ENCODE measurements around the gene FBXO33. TPM values are rescaled to one million over a fixed set of nuclear protein-coding genes. Genes with fewer than 3 reads are reported as not detected.

The FBXO33 gene
- total RNA-seq, 2 donors from 2014 or later, result 47.8 to 59.1 TPM

- no peak for ATAC-seq
Measured at GRCh38 chr14:39422243-39422642, 10.0 kb downstream of the FBXO33 start.

GRCh38 chr14:39419272-39419671, 13.0 kb downstream of the FBXO33 start:
- peaks cover 8% of the 10 kb centered on the region for H3K36me3 Mint-ChIP-seq (ENCODE audit: low read depth)
- H3K4me1 Mint-ChIP-seq, result peaks cover 24% of the 10 kb centered on the region

More at GRCh38 chr14:39422243-39422642, 10.0 kb downstream of the FBXO33 start:
- H3K9me3 ChIP-seq (ENCODE audit: control insufficient read depth, low read length, poor library complexity, severe bottlenecking), result no peaks in the 10 kb centered on the region
- H3K27ac Mint-ChIP-seq, result peak overlapping the region; percentile 60
- H3K4me3 Mint-ChIP-seq, result peak overlapping the region; percentile 62
- peaks cover 6% of the 10 kb centered on the region for H3K36me3 Mint-ChIP-seq (ENCODE audit: low read depth)
- peaks cover 36% of the 10 kb centered on the region for H3K4me1 Mint-ChIP-seq
- H3K27me3 Mint-ChIP-seq, result no peaks in the 10 kb centered on the region
- DNase-seq, result no peak

DNA sequence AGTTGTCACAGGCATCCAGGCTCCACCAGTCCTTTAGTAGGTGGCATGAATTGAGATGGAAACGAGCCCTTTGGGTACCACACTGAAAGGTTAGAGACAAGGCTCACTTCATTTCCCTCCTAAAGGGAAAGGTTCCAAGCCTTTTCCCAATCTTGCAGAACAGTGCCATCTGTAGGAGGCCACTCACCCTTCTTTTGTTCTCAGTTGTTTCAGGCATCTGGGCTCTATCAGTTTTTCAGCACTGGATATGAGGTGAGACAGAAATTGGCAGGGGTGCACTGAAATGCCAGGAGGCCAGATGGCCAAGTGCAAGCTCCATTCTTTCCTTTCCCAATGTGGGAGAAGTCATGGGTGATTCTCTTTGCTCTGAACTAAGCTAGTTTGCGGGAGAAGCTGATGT, 15.2 kb downstream of the FBXO33 start:
- H3K4me1 Mint-ChIP-seq, result peaks cover 11% of the 10 kb centered on the region

More at GRCh38 chr14:39419272-39419671, 13.0 kb downstream of the FBXO33 start:
- H3K9me3 ChIP-seq (ENCODE audit: control insufficient read depth, low read length, poor library complexity, severe bottlenecking), result peaks cover 3% of the 10 kb centered on the region
- ATAC-seq (no peak), DNase-seq (no peak)
- Mint-ChIP-seq H3K4me3 (no peak overlapping the region), H3K27me3 (no peaks in the 10 kb centered on the region), H3K27ac (no peak overlapping the region)

DNA sequence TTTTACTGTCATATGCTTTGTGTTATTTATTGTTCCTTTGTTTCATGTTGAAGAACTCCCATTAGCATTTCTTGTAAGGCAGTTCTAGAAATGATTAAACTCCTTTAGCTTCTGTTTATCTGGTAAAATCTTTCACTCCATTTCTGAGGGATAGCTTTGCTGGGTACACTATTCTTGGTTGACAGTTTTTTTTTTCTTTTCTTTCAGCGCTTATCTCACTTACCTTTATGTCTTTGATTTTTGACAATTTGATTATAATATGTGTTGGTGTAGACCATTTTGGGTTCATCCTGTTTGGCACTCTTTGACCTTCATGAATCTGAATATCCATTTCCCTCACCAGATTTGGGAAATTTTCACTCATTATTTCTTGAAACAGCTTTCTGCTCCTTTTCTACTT, 16.2 kb downstream of the FBXO33 start:
- Mint-ChIP-seq H3K4me3 (no peak overlapping the region), H3K27me3 (no peaks in the 10 kb centered on the region), H3K27ac (no peak overlapping the region), H3K4me1 (peaks cover 5% of the 10 kb centered on the region), H3K36me3 (ENCODE audit: low read depth) (peaks cover 5% of the 10 kb centered on the region)
- DNase-seq, result no peak
- no peak for ATAC-seq
- peaks cover 3% of the 10 kb centered on the region for H3K9me3 ChIP-seq (ENCODE audit: control insufficient read depth, low read length, poor library complexity, severe bottlenecking)

More for the DNA sequence above, 15.2 kb downstream of the FBXO33 start:
- peaks cover 3% of the 10 kb centered on the region for H3K9me3 ChIP-seq (ENCODE audit: control insufficient read depth, low read length, poor library complexity, severe bottlenecking)
- Mint-ChIP-seq H3K4me3 (no peak overlapping the region), H3K36me3 (ENCODE audit: low read depth) (peaks cover 8% of the 10 kb centered on the region), H3K27me3 (no peaks in the 10 kb centered on the region), H3K27ac (no peak overlapping the region)
- no peak for ATAC-seq
- DNase-seq, result no peak

- Mint-ChIP-seq H3K36me3 (ENCODE audit: low read depth) (no peaks in the 10 kb centered on the region), H3K27me3 (no peaks in the 10 kb centered on the region), H3K4me3 (no peak overlapping the region), H3K27ac (no peak overlapping the region), H3K4me1 (peaks cover 10% of the 10 kb centered on the region)
- ATAC-seq (no peak), DNase-seq (no peak)
- H3K9me3 ChIP-seq (ENCODE audit: control insufficient read depth, low read length, poor library complexity, severe bottlenecking), result no peaks in the 10 kb centered on the region
Measured at GRCh38 chr14:39406560-39406959, 25.7 kb downstream of the FBXO33 start.

DNA sequence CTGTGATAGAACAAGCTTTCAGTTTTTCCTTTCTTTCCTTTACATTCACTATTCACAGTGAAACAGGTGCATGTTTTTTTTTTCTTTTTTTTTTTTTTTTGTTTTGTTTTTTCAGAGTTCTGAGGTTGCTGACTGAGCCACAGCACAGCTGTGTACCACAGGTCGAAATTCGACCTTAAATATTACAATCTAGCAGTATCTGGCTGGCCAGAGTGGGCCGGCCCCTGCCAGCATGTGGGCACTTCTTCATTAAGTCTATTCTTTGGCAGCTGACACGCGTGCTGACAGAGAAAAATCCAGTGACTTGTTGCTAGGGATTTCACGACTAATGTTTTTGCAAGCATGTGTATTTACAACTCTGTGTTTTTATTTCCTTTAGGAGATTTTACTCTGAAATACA, 33.9 kb downstream of the FBXO33 start:
- Mint-ChIP-seq H3K27me3 (no peaks in the 10 kb centered on the region), H3K27ac (no peak overlapping the region), H3K36me3 (ENCODE audit: low read depth) (peaks cover 2% of the 10 kb centered on the region), H3K4me1 (peaks cover 7% of the 10 kb centered on the region), H3K4me3 (no peak overlapping the region)
- no peak for DNase-seq
- H3K9me3 ChIP-seq (ENCODE audit: control insufficient read depth, low read length, poor library complexity, severe bottlenecking), result no peaks in the 10 kb centered on the region
- no peak for ATAC-seq

- Mint-ChIP-seq H3K4me3 (no peak overlapping the region), H3K27me3 (no peaks in the 10 kb centered on the region), H3K4me1 (peaks cover 3% of the 10 kb centered on the region), H3K36me3 (ENCODE audit: low read depth) (peaks cover 2% of the 10 kb centered on the region), H3K27ac (no peak overlapping the region)
- ATAC-seq (no peak), DNase-seq (no peak)
- no peaks in the 10 kb centered on the region for H3K9me3 ChIP-seq (ENCODE audit: control insufficient read depth, low read length, poor library complexity, severe bottlenecking)
Measured at GRCh38 chr14:39396448-39396847, 35.8 kb downstream of the FBXO33 start.

DNA sequence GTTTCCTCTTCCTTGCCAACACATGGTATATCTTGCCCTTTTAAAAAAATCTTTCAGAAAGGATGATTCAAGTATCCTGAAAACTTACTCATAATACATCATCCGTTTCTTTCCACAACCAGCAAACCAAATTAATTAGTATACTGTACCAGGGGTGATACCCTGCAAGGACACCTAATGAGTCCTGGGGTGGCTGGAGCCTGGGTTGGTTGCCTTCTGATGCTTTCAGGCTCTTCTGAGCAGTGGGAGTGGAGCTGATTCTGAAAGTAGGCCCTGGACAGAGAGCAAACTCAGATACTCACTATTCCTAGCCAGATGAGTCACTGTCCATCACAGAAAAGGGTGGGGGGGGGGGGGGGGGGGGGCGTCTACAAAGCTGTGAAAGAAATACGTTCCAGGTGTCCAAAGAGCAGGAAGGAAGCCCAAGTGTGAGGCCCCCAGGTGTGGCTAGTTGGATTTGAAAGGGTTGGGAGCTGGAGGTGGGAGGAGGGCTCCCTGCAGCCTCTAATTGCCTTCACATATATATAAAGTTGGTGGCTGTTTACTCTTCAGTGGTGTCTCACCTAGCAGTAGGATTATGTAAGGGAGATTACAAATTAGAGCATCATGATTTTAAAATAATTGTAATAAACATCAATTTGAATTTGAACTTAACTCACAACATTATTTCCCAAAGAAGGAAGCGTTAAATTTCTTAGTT, 36.5 kb downstream of the FBXO33 start:
- Mint-ChIP-seq H3K27ac (peak overlapping the region; percentile 2), H3K36me3 (ENCODE audit: low read depth) (peaks cover 2% of the 10 kb centered on the region)

DNA sequence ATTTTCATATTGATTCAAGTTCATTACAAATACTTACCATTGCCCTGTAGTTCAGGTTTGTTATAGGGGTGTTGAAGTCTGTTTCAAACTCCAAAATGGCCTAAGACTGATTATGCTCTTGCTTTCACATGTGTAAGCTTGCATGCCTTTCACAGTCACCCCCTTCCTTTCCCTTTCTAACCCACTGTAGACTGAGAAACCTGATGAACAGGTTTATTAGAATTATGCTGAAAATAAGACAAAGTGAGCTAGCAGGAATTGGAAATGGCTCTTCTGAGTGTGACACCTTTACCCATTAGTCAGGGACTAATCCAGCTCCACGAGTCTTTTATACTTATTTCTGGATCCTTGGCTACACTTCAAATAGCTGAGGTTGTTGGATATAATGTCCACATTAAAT, 38.9 kb downstream of the FBXO33 start:
- no peak for DNase-seq
- H3K27ac Mint-ChIP-seq, result peak overlapping the region; percentile 35
- peaks cover 2% of the 10 kb centered on the region for H3K36me3 Mint-ChIP-seq (ENCODE audit: low read depth)
- peak; percentile 10 for ATAC-seq
- no peaks in the 10 kb centered on the region for H3K9me3 ChIP-seq (ENCODE audit: control insufficient read depth, low read length, poor library complexity, severe bottlenecking)
- no peaks in the 10 kb centered on the region for H3K27me3 Mint-ChIP-seq
- peaks cover 6% of the 10 kb centered on the region for H3K4me1 Mint-ChIP-seq
- no peak overlapping the region for H3K4me3 Mint-ChIP-seq

More for the DNA sequence above, 36.5 kb downstream of the FBXO33 start:
- Mint-ChIP-seq H3K4me1 (peaks cover 2% of the 10 kb centered on the region), H3K27me3 (no peaks in the 10 kb centered on the region), H3K4me3 (no peak overlapping the region)
- no peak for DNase-seq
- H3K9me3 ChIP-seq (ENCODE audit: control insufficient read depth, low read length, poor library complexity, severe bottlenecking), result no peaks in the 10 kb centered on the region
- ATAC-seq, result no peak

DNA sequence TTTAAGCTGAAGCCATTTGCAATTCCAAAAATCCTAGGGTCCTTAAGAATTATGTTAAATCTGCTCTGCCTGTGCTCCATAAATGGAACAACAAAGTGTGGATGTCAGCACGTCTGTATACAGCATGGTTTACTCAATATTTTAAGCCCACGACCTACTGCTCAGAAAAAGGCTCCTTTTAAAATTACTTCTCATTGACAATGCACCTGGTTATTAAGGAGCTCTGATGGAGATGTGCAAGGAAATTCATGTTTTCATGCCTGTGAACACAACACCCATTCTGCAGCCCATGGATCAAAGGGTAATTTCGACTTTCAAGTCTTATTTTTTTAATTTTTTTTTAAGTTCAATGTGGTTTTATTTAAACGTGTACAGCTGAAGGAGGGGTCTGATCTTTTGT, 48.1 kb downstream of the FBXO33 start:
- no peaks in the 10 kb centered on the region for H3K9me3 ChIP-seq (ENCODE audit: control insufficient read depth, low read length, poor library complexity, severe bottlenecking)
- no peak for ATAC-seq
- Mint-ChIP-seq H3K27ac (no peak overlapping the region), H3K4me1 (peaks cover 18% of the 10 kb centered on the region), H3K27me3 (no peaks in the 10 kb centered on the region), H3K36me3 (ENCODE audit: low read depth) (no peaks in the 10 kb centered on the region), H3K4me3 (no peak overlapping the region)
- DNase-seq, result no peak

- Mint-ChIP-seq H3K36me3 (ENCODE audit: low read depth) (no peaks in the 10 kb centered on the region), H3K4me1 (peaks cover 16% of the 10 kb centered on the region), H3K4me3 (no peak overlapping the region), H3K27me3 (no peaks in the 10 kb centered on the region), H3K27ac (peak overlapping the region; percentile 11)
- H3K9me3 ChIP-seq (ENCODE audit: control insufficient read depth, low read length, poor library complexity, severe bottlenecking), result no peaks in the 10 kb centered on the region
- ATAC-seq, result no peak
- no peak for DNase-seq
Measured at GRCh38 chr14:39383741-39384140, 48.5 kb downstream of the FBXO33 start.

GRCh38 chr14:39383026-39383660, 49.1 kb downstream of the FBXO33 start:
- no peaks in the 10 kb centered on the region for H3K9me3 ChIP-seq (ENCODE audit: control insufficient read depth, low read length, poor library complexity, severe bottlenecking)
- DNase-seq (no peak), ATAC-seq (peak; percentile 83)
- Mint-ChIP-seq H3K27ac (peak overlapping the region; percentile 11), H3K4me1 (peaks cover 16% of the 10 kb centered on the region), H3K36me3 (ENCODE audit: low read depth) (no peaks in the 10 kb centered on the region), H3K4me3 (no peak overlapping the region), H3K27me3 (no peaks in the 10 kb centered on the region)

DNA sequence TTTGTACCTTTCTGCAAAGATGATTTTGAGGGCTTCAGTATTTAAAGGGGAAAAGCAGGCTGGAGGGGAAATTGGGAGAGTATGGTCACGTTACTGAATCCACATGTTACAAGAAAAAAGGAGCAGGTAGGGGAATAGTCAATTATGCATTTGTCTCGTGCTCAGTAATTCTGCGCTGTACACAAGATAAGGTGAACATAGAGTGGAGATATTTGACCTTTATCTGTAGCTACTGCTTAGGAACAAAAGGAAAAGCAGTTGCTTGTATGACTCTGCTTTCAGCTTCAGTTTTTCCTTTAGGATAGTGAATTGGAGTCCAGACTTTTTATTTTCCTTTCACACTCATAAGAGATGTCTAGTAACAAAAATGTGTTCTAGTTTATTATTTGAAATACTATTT, 49.8 kb downstream of the FBXO33 start:
- Mint-ChIP-seq H3K27me3 (no peaks in the 10 kb centered on the region), H3K27ac (no peak overlapping the region), H3K36me3 (ENCODE audit: low read depth) (no peaks in the 10 kb centered on the region), H3K4me3 (no peak overlapping the region), H3K4me1 (peaks cover 16% of the 10 kb centered on the region)
- no peaks in the 10 kb centered on the region for H3K9me3 ChIP-seq (ENCODE audit: control insufficient read depth, low read length, poor library complexity, severe bottlenecking)
- no peak for ATAC-seq
- no peak for DNase-seq

- H3K27me3 Mint-ChIP-seq, result no peaks in the 10 kb centered on the region
- no peak overlapping the region for H3K4me3 Mint-ChIP-seq
- DNase-seq, result no peak
- no peak overlapping the region for H3K27ac Mint-ChIP-seq
- no peak for ATAC-seq
- H3K9me3 ChIP-seq (ENCODE audit: control insufficient read depth, low read length, poor library complexity, severe bottlenecking), result no peaks in the 10 kb centered on the region
- H3K36me3 Mint-ChIP-seq (ENCODE audit: low read depth), result no peaks in the 10 kb centered on the region
- H3K4me1 Mint-ChIP-seq, result peaks cover 18% of the 10 kb centered on the region
Measured at GRCh38 chr14:39381366-39381765, 50.9 kb downstream of the FBXO33 start.
